ENCODE measurements around the gene RTF1.
A peak's percentile ranks its signal among the peaks of the same experiment; 100 is the strongest.
"Not testable (repeated sequence)": the region's sequence is repeated elsewhere in the genome, so short reads cannot be mapped to it uniquely, and the experiment has no call there.

The RTF1 gene

GRCh38 chr15:41416742-41417417 lies at the start of gene RTF1:
TSS of gene RTF1 (plus strand) at chr15:41417095. CDS start at chr15:41417116, 21 bp downstream.
- peak; percentile 90 for DNase-seq (ENCODE audit: low spot score)

- DNase-seq (ENCODE audit: low spot score) = no peak
These were observed 49.5 kb upstream of the RTF1 start for GRCh38 chr15:41367418-41367817.

GRCh38 chr15:41377978-41378377 lies 38.9 kb upstream of the RTF1 start:
- DNase-seq (ENCODE audit: low spot score) = no peak

GRCh38 chr15:41383974-41384749 lies 32.7 kb upstream of the RTF1 start:
- not testable (repeated sequence) for DNase-seq (ENCODE audit: low spot score)

- no peak for DNase-seq (ENCODE audit: low spot score)
These were observed 29.2 kb upstream of the RTF1 start for GRCh38 chr15:41387646-41388045.

GRCh38 chr15:41392659-41393058 lies 24.2 kb upstream of the RTF1 start:
- no peak for DNase-seq (ENCODE audit: low spot score)

GRCh38 chr15:41394924-41395323 lies 22.0 kb upstream of the RTF1 start:
- DNase-seq (ENCODE audit: low spot score) = no peak

- no peak for DNase-seq (ENCODE audit: low spot score)
These were observed 20.8 kb upstream of the RTF1 start for GRCh38 chr15:41396111-41396510.

GRCh38 chr15:41401904-41402267 lies 15.0 kb upstream of the RTF1 start:
- no peak for DNase-seq (ENCODE audit: low spot score)

- no peak for DNase-seq (ENCODE audit: low spot score)
These were observed 9.6 kb upstream of the RTF1 start for GRCh38 chr15:41407341-41407740.

- no peak for DNase-seq (ENCODE audit: low spot score)
These were observed 8.7 kb upstream of the RTF1 start for GRCh38 chr15:41408234-41408641.

- DNase-seq (ENCODE audit: low spot score) = no peak
These were observed 5.9 kb upstream of the RTF1 start for GRCh38 chr15:41411031-41411430.

- no peak for DNase-seq (ENCODE audit: low spot score)
These were observed 5.5 kb upstream of the RTF1 start for GRCh38 chr15:41411441-41411840.

- no peak for DNase-seq (ENCODE audit: low spot score)
These were observed 660 bp upstream of the RTF1 start for GRCh38 chr15:41416128-41416741.

GRCh38 chr15:41417418-41418195 lies 712 bp downstream of the RTF1 start:
- no peak for DNase-seq (ENCODE audit: low spot score)

- DNase-seq (ENCODE audit: low spot score) = no peak
These were observed 7.2 kb downstream of the RTF1 start for GRCh38 chr15:41423979-41424659.

- DNase-seq (ENCODE audit: low spot score) = no peak
These were observed 7.9 kb downstream of the RTF1 start for GRCh38 chr15:41424809-41425208.

GRCh38 chr15:41425907-41426306 lies 9.0 kb downstream of the RTF1 start:
- not testable (repeated sequence) for DNase-seq (ENCODE audit: low spot score)

- DNase-seq (ENCODE audit: low spot score) = no peak
These were observed 12.4 kb downstream of the RTF1 start for GRCh38 chr15:41429003-41429890.

- no peak for DNase-seq (ENCODE audit: low spot score)
These were observed 18.3 kb downstream of the RTF1 start for GRCh38 chr15:41435037-41435786.

All from globus pallidus (tissue), 1 donor.